Eye (tissue), 1 donor: Measurements from ENCODE around the gene CLN3.
"Not testable (repeated sequence)": the region's sequence is repeated elsewhere in the genome, so short reads cannot be mapped to it uniquely, and the experiment has no call there.

Experiments used
- DNase-seq: peaks from one replicate; pipeline ENCODE4 v3.0.0-alpha.2; 2015

CLN3 gene

DNA sequence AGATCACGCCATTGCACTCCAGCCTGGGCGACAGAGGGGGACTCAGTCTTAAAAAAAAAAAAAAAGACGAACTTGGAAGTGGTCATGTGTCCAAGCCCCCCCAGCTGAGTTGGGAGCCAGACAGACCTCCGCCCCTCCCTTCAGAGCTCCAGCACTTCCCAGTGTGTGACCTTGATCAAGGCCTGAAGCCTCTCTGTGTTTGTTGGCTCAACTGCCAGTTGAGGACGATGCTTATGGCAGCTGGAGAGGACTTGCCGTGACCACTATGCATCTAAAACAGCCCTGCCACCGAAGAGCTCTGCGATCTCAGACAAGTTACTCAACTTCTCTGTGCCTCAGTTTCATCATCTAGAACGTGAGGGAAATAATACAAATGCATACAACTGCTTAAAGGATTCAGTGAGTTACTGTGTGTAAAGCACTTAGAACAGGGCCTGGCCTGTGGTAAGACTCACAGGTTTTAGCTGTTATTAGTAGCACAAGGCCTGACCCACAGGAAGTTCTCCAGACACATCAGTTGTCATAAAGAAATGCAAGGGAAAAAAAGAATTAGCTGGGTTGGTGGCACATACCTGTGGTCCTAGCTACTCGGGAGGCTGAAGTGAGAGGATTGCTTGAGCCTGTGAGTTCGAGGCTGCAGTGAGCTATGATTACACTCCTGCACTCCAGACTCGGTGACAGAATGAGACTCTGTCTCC, 21.8 kb upstream of the CLN3 start:
- DNase-seq, result no peak

DNA sequence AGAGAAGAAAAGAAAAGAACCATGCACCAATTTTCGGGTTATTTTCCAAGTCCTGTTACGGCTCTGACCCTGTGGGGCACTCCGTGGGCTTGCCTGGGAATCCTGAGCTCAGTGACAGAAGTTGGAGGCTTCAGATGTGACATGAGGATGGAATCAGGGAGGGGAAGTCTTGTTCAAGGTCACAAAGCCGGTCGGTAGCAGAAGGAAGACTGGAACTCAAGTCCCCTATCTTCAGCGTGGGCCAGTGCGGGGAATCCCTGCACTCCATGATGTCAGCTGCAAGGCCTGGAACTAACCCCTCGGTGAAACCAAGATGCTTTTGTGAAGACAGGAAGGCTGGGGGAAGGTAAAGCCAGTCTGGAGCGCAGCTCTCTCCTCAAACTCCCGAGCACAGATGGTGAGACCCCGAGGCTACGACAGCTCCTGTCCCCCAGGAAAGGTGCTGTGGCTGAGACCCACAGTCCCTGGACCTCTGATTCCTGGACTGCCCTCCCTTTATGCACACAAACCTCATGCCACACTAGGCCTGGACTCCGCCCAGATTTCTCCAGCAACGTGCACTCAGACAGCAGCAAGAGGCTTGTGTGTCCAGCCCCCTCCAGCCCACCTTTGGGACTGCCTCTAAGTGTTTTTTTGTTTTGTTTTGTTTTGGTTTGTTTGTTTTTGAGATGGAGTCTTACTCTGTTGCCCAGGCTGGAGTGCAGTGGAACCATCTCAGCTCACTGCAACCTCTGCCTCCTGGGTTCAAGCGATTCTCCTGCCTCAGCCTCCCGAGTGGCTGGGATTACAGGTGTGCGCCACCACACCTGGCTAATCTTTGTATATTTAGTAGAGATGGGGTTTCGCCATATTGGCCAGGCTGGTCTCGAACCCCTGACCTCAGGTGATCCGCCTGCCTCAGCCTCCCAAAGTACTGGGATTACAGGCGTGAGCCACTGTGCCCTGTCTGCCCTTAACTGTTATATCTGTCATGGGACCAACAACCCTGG, 20.2 kb upstream of the CLN3 start:
- DNase-seq, result no peak

DNA sequence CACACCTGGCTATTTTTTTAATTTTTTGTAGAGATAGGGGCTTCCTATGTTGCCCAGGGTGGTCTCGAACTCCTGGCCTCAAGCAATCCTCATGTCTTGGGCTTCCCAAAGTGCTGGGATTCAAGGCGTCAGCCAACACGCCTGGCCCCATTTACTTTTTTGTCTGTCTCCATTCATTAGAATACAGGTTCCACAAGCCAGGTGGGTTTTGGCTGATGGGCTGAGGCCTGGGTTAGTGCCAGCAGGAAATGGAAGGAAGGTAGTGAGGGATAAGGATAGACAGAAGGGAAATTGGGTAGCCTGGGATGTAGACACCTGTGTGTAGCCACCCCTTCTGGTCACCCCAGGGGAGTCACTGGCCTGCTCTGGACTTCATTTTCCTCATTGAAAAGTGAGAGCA, 19.2 kb upstream of the CLN3 start:
- no peak for DNase-seq

DNA sequence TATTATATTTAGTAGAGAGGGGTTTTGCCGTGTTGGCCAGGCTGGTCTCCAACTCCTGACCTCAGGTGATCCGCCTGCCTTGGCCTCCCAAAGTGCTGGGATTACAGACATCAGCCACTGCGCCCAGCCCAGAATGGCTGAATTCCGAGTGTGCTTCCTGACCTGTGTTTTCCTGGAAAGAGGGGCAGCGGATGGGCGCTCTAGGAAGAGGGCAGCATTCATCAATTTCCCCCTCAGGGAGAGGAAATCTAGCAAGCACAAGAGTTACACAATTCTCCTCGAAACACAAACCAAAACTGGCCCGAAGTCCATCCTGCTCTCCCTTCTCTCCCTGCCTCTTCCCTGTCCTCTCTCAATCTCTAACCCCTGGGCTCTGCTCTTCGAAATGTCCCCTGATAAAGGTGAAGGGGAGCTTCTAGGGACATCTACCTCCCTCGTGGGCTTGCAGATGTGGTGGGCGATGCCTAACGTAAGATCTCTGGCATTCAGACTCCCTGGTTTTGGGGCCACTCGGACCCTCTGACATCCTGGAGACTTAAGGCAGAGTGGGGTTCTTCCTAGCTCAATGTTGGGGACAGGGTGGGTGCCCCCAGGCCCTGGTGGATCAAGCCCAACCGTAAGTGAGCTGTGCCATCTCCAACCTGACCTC, 13.7 kb upstream of the CLN3 start:
- no peak for DNase-seq

DNA sequence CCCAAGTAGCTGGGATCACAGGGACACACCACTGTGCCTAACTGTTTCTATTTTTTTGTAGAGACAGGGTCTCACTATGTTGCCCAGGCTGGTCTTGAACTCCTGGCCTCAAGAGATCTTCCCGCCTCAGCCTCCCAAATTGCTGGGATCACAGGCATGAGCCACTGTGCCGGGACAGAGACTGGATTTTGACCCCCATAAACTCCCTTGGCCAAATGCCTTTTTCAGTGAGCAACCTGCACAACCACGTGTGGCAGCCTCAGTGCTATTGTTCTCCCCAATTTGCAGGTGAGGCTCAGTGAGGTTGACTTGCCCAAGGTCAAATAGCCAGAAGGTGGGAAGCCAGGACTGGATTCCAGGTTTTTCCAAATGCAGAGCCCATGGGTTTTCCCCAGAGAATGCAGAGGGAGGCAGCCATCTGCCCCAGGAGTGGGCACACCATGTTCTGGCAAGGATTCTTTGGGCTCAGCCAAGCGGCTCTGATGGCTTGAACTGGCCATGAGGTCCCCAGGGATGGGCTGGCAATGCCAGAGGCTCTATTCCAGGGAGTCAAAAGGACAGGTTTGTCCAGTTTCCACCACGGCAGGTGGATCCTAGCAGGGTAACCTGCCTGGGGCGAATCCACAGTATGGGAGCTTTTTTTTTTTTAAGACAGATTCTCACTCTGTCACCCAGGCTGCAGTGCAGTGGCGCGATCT, 13.0 kb upstream of the CLN3 start:
- no peak for DNase-seq

DNA sequence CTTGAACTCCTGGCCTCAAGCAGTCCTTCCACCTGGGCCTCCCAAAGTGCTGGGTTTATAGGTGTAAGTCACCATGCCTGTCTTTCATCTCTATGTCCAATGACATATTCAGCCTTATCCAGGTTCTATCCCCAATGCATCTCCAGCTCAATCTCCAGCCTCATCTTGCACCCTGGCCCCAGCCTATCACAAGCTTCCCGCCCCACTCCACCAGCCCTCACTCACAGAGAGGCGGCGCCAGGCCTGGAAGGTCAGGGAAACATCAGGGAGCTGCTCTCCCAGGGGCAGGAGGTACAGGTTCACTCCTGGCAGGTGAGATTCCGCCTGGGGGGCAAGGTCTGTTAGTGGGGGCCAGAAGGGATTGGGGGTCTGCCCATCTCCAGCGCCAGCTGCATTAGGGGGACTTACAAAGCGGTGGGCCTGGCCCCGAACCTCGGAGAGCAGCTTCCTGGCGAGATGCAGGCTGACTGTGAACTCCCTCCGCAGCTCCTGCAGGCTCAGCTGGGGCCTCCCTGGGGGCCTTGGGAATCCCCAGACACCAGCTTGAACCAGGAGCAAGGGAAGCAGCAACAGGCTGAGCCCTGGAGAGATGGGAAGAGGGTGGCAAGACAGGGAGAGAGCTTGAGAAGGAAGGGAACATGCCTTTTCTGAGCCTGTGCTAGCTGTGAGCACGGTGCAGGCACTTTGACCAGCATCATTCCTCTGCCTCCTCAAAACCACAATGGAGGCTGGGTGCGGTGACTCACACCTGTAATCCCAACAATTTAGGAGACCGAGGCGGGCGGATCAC, 11.8 kb upstream of the CLN3 start:
- DNase-seq, result no peak

DNA sequence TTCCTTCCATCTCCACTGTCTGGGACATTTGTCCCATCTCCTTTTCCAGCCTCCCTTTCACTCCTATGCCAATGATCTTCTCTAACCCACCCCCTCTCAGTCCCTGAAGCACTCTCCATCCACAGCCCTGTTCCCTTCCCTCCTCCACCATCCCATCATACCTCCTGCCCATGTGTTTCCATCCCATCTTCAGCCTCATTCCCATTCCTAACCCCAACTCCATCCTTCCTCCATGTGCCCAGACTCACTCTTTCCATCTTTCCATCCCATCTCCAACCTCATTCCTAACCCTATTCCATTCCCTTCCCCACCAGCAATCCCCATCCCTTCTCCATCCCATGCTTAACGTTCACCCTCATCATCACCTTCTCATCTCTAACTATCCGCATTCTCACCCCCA, 10.4 kb upstream of the CLN3 start:
- DNase-seq, result no peak

DNA sequence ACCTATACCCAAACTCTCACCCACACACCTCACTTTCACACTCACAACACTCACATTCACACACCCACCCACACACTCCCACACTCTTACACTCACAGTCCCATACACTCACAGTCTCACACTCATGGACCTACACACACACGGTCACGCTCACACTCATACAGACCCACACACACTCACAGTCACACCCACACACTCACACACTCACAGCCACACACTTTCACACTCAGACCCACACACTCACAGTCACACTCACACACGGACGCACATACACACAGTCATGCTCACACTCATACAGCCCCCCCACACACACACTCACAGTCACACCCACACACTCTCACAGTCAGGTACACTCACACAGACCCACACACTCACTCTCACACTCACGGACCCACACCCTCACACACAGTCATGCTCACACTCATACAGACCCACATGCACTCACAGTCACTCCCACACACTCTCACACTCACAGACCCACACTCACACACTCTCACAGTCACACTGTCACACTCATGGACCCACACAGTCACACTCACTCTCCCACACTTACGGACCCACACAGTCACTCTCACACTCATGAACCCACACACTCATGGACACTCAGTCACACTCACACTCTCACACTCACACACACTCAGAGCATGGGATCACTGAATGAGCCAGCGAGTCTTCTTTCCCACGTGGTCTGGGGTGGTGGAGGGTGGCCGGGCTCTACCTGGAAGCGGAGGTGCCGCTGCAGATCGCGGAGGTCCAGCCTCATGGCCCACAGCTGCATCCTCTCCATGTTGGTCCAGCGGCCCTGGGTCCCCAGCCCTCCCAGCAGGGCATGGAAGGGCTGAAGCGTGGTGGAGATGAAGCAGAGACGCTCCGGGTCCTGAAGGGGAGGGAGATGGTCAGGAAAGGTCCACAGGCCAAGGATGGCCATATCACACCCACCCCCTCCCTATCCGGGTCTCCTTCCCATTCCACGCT, 9.7 kb upstream of the CLN3 start:
- no peak for DNase-seq

DNA sequence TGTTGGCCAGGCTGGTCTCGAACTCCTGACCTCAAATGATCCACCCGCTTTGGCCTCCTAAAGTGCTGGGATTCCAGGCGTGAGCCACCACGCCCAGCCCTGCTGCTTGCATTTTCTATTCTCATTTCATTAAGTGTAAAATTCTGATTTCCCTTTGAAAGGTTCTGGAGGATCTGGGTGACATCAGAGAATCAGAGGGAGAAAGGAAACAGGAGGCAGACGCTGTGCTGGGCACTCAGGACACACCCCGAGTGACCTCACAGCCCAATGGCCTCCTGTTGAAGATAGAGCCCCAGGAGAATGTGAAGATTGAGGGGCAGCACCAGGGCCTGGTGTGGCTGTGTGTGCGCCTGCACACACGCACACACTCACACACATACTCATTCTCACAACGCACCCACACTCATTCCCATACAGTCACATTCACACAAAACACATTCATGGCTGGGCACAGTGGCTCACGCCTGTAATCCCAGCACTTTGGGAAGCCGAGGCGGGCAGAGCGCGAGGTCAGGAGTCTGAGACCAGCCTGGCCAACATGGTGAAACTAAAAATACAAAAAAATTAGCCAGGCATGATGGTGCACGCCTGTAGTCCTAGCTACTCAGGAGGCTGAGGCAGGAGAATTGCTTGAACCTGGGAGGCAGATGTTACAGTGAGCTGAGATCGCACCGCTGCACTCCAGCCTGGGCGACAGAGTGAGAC, 8.8 kb upstream of the CLN3 start:
- not testable (repeated sequence) for DNase-seq

DNA sequence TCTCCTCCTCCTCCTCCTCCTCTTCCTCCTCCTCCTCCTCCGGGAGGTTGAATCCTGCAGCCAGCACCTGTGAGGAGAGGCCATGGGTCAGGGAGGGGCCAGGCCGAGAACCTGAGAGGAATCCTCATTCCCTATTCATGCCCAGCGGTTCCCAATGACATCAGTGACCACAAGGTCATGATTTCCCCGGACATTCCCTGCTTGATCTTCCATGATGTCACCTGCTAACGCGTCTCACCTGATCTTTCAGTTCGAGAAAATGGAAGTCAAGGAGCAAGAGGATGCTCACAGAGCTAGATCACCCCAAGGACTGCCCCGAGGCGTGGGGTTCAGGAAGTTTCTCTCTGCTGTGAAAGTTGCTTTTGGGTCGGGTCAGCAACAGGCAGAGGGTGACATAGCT, 8.0 kb upstream of the CLN3 start:
- no peak for DNase-seq

DNA sequence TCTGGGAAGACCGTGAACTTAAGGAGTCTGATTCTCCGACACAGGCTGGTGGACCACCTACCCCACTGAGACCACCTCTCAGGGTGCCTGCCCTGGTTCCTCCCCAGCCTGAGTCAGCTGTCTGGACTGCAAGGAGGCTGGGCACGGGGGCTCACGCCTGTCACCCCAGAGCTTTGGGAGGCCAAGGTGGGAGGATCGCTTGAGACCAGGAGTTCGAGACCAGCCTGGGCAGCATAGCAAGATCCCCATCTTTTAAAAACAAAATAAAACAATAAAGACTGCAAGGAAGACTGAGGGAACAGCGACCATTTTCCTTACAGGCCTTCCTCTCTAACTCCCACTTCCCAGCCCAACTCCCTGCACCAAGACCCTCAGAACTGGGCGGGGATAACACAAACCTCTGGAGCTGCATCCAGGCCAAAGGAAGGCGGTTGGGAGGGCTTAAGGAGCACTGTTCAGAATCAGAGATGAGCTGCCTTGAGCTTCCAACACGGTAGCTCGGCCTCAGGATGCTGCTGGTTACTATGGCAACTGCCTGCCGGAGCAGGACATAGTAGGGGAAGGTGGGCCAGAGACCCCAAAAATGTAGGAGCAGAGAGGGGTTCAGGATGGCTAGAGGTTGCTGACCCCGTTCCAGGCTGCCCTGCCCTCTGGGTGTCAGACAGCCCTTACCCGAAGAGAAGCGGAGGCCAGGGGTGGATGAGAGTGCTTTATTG, 7.0 kb upstream of the CLN3 start:
- DNase-seq, result no peak

DNA sequence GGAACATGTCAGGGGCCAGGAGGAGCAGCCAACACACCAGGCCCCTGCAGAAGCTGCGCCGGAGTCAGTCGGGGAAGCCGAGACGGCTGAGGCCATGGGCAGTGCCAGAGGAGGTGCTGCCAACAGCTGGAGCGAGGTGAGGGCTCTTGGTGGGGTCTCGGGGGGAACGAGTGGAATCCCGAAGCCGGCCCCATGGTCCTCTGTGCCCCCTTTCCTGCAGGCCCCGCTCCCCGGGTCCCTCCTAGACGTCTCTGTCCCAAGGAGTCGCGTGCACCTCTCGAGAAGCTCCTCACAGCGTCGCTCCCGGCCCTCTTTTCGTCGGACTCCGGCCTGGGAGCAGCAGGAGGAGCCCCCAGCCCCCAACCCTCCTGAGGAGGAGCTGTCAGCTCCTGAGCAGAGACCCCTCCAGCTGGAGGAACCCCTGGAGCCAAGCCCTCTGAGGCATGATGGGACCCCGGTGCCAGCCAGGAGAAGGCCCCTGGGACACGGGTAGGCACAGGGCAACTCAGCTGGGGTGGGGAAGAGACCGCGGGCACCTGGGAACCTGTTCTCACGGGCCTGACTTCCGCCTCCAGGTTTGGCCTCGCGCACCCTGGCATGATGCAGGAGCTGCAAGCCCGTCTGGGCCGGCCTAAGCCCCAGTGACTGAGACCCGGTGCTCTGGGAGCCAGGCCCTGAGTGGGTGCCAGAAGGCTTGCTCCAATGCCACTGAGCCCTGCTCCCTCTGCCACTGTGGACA, 6.2 kb upstream of the CLN3 start:
- DNase-seq, result no peak

DNA sequence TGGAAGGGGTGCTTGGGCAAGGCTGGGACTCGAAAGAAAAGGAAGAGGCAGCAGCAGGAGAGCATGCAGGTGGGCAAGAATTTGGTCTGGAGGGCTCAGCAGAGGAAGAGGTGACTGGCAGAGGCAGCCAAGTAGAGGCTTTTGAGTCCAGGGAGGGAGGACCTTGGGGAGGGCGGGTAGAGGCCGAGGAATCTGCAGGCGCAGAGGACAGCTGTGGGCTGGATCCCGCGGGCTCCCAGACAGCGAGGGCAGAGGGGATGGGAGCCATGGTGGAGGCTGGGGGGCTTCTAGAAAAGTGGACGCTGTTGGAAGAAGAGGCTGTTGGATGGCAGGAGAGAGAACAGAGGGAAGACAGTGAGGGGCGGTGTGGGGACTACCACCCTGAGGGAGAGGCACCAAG, 5.5 kb upstream of the CLN3 start:
- DNase-seq, result no peak

DNA sequence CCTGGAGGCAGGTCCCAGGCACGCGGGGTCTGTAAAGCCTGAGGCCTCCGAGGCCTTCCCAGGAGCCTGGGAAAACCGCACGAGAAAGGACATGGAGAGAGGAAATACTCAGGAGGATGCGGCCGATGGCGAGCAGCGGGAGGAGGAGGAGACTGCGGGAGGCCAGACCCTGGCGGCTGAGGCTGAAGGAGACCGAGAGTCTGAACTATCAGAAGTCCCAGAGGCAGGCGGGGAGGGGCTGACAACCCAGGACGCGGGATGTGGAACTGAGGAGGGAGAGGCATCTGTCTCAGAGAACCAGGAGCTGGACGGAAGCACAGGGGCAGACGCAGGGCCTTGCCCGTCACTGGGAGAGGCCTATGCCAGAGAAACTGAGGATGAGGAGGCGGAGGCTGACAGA, 5.0 kb upstream of the CLN3 start:
- DNase-seq, result no peak

DNA sequence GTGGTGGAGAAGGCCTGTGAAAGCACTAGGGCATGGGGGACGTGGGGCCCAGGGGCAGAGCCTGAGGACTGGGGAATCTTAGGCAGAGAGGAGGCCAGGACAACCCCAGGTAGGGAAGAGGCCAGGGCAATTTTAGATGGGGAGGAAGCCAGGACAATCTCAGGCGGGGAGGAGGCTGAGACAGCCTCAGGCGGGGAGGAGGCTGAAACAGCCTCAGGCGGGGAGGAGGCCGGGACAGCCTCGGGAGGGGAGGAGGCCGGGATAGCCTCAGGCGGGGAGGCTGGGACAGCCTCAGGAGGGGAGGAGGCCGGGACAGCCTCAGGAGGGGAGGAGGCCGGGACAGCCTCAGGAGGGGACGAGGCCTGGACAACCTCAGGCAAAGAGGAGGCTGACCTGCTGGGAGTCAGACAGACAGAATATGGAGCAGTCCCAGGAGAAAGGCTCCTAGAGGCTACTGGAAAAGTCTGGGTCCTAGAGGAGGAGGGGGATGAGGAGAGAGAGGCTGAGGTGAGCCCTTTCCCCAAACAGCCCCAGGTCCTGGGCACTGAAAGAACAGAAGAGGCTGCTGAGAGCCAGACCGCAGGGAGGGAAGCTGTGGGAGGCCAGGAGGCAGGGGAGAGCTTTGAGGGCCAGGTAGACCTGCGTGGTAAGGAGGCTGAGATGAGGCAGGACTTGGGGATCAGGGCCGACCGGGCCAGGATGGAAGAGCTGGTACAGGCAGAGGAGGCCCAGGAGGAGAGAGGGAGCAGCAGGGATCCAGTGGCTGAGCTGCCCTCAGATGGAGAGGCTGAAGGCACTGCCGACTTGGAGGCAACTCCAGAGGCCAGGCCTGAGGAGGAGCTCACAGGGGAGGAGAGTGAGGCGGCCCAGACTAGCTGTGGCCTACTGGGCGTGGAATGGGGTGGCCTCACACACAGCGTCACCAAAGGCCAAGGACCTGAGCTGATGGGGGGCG, 4.2 kb upstream of the CLN3 start:
- no peak for DNase-seq

DNA sequence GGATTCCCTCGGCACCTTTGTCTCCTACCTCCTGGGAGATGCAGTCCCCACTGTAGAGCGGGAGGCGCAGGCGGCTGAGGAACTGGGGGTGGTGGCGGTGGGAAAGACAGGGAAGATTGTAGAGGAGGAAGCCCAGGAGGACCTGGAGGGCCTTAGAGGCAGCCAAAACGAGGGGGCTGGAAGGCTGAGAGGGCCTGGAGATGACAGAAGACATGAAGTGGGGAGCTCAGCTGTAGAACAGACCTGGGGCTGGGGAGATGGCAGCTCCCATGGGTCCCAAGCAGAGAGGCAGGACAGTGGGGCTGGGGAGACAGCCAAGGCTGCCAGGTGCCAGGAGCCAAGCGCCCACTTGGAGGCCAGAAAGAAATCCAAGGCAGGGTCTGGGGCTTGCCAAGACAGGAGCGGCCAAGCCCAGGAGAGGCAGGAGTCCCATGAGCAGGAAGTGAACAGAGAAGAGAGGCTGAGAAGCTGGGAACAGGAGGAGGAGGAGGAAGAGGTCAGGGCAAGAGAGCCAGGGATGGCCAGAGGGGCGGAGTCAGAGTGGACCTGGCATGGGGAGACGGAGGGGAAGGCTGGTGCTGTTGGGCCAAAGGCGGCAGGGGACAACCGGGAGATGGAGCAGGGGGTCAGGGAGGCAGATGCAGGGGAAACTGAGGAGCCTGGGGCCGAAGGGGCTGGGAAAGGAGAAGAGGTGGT, 3.4 kb upstream of the CLN3 start:
- DNase-seq, result no peak
